Liver (tissue), 9 donors: ENCODE measurements around the gene TTC28. TPM values are rescaled to one million over a fixed set of nuclear protein-coding genes. Genes with fewer than 3 reads are reported as not detected.
A peak's percentile ranks its signal among the peaks of the same experiment; 100 is the strongest.

Source experiments
- DNase-seq: peaks from one replicate; pipeline ENCODE4 v3.0.0-alpha.2; 2017; ENCODE audit warnings: low spot score
- H3K27ac ChIP-seq, 2 donors: one replicate each; pipeline ENCODE4 v1.7.0; 2013; ENCODE audit warnings: inconsistent platforms in 2 of 2, low read length in 2 of 2, control low read depth in 1 of 2, low read depth in 1 of 2, mild to moderate bottlenecking in 1 of 2
- H3K27me3 ChIP-seq, 4 donors: one replicate each; pipeline versions ENCODE4 v1.6.1 to v1.7.0; 2013; ENCODE audit warnings: low read length in 3 of 4, inconsistent platforms in 1 of 4, mild to moderate bottlenecking in 1 of 4, moderate library complexity in 1 of 4; ENCODE audit not compliant: control insufficient read depth in 4 of 4, insufficient read depth in 4 of 4
- H3K36me3 ChIP-seq, 4 donors: one replicate each; pipeline versions ENCODE4 v1.6.1 to v1.7.0; 2013; ENCODE audit warnings: low read length in 3 of 4, mild to moderate bottlenecking in 3 of 4, low read depth in 1 of 4, moderate library complexity in 1 of 4; ENCODE audit not compliant: control insufficient read depth in 4 of 4, insufficient read depth in 3 of 4
- H3K4me1 ChIP-seq, 4 donors: one replicate each; pipeline versions ENCODE4 v1.6.1 to v1.7.0; 2013; ENCODE audit warnings: low read length in 3 of 4, mild to moderate bottlenecking in 3 of 4, moderate library complexity in 1 of 4; ENCODE audit not compliant: control insufficient read depth in 4 of 4, insufficient read depth in 4 of 4
- H3K4me3 ChIP-seq, 3 donors: one replicate each; pipeline versions ENCODE4 v1.6.1 to v1.7.0; 2013; ENCODE audit warnings: low read length in 3 of 3, control low read depth in 1 of 3, low read depth in 1 of 3, mild to moderate bottlenecking in 1 of 3
- H3K9ac ChIP-seq, 2 donors: one replicate each; pipeline ENCODE4 v1.7.0; 2013; ENCODE audit warnings: low read length in 2 of 2, mild to moderate bottlenecking in 2 of 2, moderate library complexity in 2 of 2, control low read depth in 1 of 2, low read depth in 1 of 2
- H3K9me3 ChIP-seq, 4 donors: one replicate each; pipeline versions ENCODE4 v1.6.1 to v1.7.0; 2013; ENCODE audit warnings: low read length in 3 of 4; ENCODE audit not compliant: control insufficient read depth in 4 of 4
- EGR1 ChIP-seq, 2 donors: IDR thresholded peaks; 2 replicates each; pipeline ENCODE4 v1.6.1; 2016 to 2018; ENCODE audit warnings: antibody characterized with exemption in 2 of 2, low read depth in 2 of 2
- FOXA1 ChIP-seq: IDR thresholded peaks from 2 replicates; pipeline ENCODE4 v1.6.1; 2016; ENCODE audit warnings: antibody characterized with exemption
- FOXA2 ChIP-seq: IDR thresholded peaks from 2 replicates; pipeline ENCODE4 v1.6.1; 2016; ENCODE audit warnings: antibody characterized with exemption
- GABPA ChIP-seq, 2 donors: IDR thresholded peaks in 1 of 2; conservative IDR thresholded peaks in 1 of 2; 2 replicates each; pipeline ENCODE4 v1.6.1; 2016; ENCODE audit warnings: antibody characterized with exemption in 2 of 2, mild to moderate bottlenecking in 1 of 2, moderate library complexity in 1 of 2
- HNF4A ChIP-seq, 2 donors: conservative IDR thresholded peaks; 2 replicates each; pipeline ENCODE4 v1.6.1; 2016; ENCODE audit warnings: antibody characterized with exemption in 2 of 2, mild to moderate bottlenecking in 2 of 2
- HNF4G ChIP-seq: IDR thresholded peaks from 2 replicates; pipeline ENCODE4 v1.6.1; 2016; ENCODE audit warnings: antibody characterized with exemption
- JUND ChIP-seq, 2 donors: IDR thresholded peaks; 2 replicates each; pipeline ENCODE4 v1.6.1; 2016; ENCODE audit warnings: antibody characterized with exemption in 2 of 2
- NR2F2 ChIP-seq: IDR thresholded peaks from 2 replicates; pipeline ENCODE4 v1.6.1; 2016; ENCODE audit warnings: antibody characterized with exemption
- RAD21 ChIP-seq, 2 donors: IDR thresholded peaks; 2 replicates each; pipeline ENCODE4 v1.6.1; 2016; ENCODE audit warnings: antibody characterized with exemption in 2 of 2, mild to moderate bottlenecking in 2 of 2
- RXRA ChIP-seq, 2 donors: IDR thresholded peaks; 2 replicates each; pipeline ENCODE4 v1.6.1; 2017 to 2018; ENCODE audit warnings: antibody characterized with exemption in 2 of 2, mild to moderate bottlenecking in 1 of 2
- SP1 ChIP-seq: IDR thresholded peaks from 2 replicates; pipeline ENCODE4 v1.6.1; 2018; ENCODE audit warnings: antibody characterized with exemption, mild to moderate bottlenecking
- TAF1 ChIP-seq: conservative IDR thresholded peaks from 2 replicates; pipeline ENCODE4 v1.6.1; 2016; ENCODE audit warnings: antibody characterized with exemption, mild to moderate bottlenecking
- YY1 ChIP-seq: IDR thresholded peaks from 2 replicates; pipeline ENCODE4 v1.6.1; 2016; ENCODE audit warnings: antibody characterized with exemption, mild to moderate bottlenecking
- WGBS: extraction: QIAGEN DNeasy Blood & Tissue Kit; methylation state at CpG from one replicate; pipeline ENCODE4 v1.1.7; 2013; 5-methylcytosine and 5-hydroxymethylcytosine counted together
- polyA plus RNA-seq, 2 donors: library from polyadenylated mRNA; stranded (reverse) in 1 of 2; unstranded in 1 of 2; fragments of 200-250 nt in 1 of 2; fragments of >200 nt in 1 of 2; fragmentation: Nextera tagmentation in 1 of 2; extraction: Ambion mirVana in 1 of 2; gene quantifications; one replicate each; pipeline versions ENCODE4 v1.2.1 to v1.2.3, GENCODE V29; 2013 to 2015
- total RNA-seq, 2 donors: library from RNA; depleted of rRNA; stranded (reverse); fragments of >200 nt; gene quantifications; one replicate each; pipeline ENCODE4 v1.2.3, GENCODE V29; 2014
- TF ChIP-seq, protein P1 (sequence below): IDR thresholded peaks from 2 replicates; pipeline ENCODE4 v1.6.1; 2016; ENCODE audit warnings: antibody characterized with exemption
- TF ChIP-seq, protein P2 (sequence below): IDR thresholded peaks from 2 replicates; pipeline ENCODE4 v1.6.1; 2016; ENCODE audit warnings: antibody characterized with exemption
- TF ChIP-seq, protein P3 (sequence below): IDR thresholded peaks from 2 replicates; pipeline ENCODE4 v1.6.1; 2016; ENCODE audit warnings: antibody characterized with exemption
- TF ChIP-seq, protein P4 (sequence below): IDR thresholded peaks from 2 replicates; pipeline ENCODE4 v1.6.1; 2016; ENCODE audit warnings: antibody characterized with exemption, mild to moderate bottlenecking
- TF ChIP-seq, protein P5 (sequence below): fragments of 150-350 bp; IDR thresholded peaks from 2 replicates; pipeline ENCODE4 v1.5.1; 2017; ENCODE audit warnings: improper control_type of control experiment, low read depth, low read length; ENCODE audit not compliant: missing input control
- donor health status: healthy.
- donor health status: healthy.
- donor health status: healthy.
- donor health status: healthy.
- donor health status: healthy.

TTC28 gene
- total and polyA plus RNA-seq, 4 donors = 4.2 to 19.4 (median 5.9) TPM

DNA sequence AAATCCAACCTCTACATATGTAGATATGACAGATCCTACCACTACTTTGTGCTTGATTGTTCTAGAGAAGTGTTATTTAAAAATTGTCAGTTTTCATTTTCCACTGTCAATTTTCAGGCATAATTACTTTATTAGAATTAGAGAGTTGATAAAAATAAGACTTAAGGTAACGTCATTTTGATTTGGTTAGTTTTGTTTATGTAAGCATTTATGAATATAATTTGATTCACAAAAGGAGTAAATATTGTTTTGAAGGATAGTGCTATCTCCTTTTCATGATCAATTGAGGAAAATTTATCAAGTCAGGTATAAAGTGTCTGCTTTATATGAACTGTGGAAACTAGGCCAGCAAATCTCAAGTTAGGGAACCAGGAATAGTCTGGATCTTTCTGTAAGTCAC is 718.0 kb downstream of the TTC28 start:
- H3K4me1 ChIP-seq = peaks cover 4 to 48% (median 43%) of the 10 kb centered on the region in 4 donors
- 21% methylated on average over 1 of the region's 1 CpG for WGBS
- no peak for DNase-seq

DNA sequence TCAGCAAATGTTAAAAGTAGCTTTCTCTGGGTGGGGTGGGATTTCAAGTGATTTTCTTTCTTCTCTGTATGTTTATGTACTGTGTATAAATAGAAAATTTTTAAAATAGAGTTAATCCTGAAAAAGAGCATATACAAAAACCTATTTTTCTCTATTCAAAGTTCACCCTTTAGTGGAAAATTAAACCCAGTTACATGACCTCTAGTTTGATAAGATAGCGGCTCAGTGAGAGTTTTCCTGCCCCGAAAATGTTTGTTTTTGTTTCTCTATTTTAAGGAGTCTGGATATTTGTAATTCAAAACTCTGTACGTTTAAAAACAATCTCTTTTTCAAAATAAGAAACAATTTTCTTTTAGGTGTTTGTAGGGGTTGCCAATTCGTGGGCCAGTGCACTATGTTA is 718.5 kb downstream of the TTC28 start:
- Histone ChIP-seq H3K4me1 (peaks cover 4 to 48% (median 43%) of the 10 kb centered on the region in 4 donors), H3K4me3 (no peak overlapping the region)
- 27% methylated on average over 4 of the region's 4 CpGs for WGBS

More for the DNA sequence above, 718.0 kb downstream of the TTC28 start:
- no peaks in the 10 kb centered on the region for H3K27me3 ChIP-seq
- no peak overlapping the region for H3K4me3 ChIP-seq
- H3K9me3 ChIP-seq = no peaks in the 10 kb centered on the region
- peak overlapping the region; percentile 83 to 90 for H3K27ac ChIP-seq
- H3K36me3 ChIP-seq = no peaks in the 10 kb centered on the region
- TF ChIP-seq JUND (IDR thresholded peaks at IDR 0.05) = no peak
- TF ChIP-seq, protein P1, sequence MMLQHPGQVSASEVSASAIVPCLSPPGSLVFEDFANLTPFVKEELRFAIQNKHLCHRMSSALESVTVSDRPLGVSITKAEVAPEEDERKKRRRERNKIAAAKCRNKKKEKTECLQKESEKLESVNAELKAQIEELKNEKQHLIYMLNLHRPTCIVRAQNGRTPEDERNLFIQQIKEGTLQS = no peak
- TF ChIP-seq, protein P2, sequence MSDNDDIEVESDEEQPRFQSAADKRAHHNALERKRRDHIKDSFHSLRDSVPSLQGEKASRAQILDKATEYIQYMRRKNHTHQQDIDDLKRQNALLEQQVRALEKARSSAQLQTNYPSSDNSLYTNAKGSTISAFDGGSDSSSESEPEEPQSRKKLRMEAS = no peak
- H3K9ac ChIP-seq = peak overlapping the region; percentile 35 to 85

More for the DNA sequence above, 718.5 kb downstream of the TTC28 start:
- peak overlapping the region; percentile 35 to 85 for H3K9ac ChIP-seq
- no peaks in the 10 kb centered on the region for H3K36me3 ChIP-seq
- H3K9me3 ChIP-seq = no peaks in the 10 kb centered on the region
- peak; percentile 41 to 64 for TF ChIP-seq HNF4A (conservative IDR thresholded peaks at IDR 0.05)
- TF ChIP-seq, protein P3, sequence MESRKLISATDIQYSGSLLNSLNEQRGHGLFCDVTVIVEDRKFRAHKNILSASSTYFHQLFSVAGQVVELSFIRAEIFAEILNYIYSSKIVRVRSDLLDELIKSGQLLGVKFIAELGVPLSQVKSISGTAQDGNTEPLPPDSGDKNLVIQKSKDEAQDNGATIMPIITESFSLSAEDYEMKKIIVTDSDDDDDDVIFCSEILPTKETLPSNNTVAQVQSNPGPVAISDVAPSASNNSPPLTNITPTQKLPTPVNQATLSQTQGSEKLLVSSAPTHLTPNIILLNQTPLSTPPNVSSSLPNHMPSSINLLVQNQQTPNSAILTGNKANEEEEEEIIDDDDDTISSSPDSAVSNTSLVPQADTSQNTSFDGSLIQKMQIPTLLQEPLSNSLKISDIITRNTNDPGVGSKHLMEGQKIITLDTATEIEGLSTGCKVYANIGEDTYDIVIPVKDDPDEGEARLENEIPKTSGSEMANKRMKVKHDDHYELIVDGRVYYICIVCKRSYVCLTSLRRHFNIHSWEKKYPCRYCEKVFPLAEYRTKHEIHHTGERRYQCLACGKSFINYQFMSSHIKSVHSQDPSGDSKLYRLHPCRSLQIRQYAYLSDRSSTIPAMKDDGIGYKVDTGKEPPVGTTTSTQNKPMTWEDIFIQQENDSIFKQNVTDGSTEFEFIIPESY = peak; percentile 16
- no peak for TF ChIP-seq RAD21 (IDR thresholded peaks at IDR 0.05)
- TF ChIP-seq, protein P2 = no peak
- no peak for TF ChIP-seq FOXA2
- TF ChIP-seq GABPA (IDR thresholded peaks at IDR 0.05 in 1 of 2, conservative IDR thresholded peaks at IDR 0.05 in 1 of 2) = no peak
- peak; percentile 54 to 77 for TF ChIP-seq RXRA (IDR thresholded peaks at IDR 0.05)
- no peak for TF ChIP-seq HNF4G
- peak in 1 of 2 donors; percentile 18 for TF ChIP-seq JUND (IDR thresholded peaks at IDR 0.05)
- TF ChIP-seq, protein P4, sequence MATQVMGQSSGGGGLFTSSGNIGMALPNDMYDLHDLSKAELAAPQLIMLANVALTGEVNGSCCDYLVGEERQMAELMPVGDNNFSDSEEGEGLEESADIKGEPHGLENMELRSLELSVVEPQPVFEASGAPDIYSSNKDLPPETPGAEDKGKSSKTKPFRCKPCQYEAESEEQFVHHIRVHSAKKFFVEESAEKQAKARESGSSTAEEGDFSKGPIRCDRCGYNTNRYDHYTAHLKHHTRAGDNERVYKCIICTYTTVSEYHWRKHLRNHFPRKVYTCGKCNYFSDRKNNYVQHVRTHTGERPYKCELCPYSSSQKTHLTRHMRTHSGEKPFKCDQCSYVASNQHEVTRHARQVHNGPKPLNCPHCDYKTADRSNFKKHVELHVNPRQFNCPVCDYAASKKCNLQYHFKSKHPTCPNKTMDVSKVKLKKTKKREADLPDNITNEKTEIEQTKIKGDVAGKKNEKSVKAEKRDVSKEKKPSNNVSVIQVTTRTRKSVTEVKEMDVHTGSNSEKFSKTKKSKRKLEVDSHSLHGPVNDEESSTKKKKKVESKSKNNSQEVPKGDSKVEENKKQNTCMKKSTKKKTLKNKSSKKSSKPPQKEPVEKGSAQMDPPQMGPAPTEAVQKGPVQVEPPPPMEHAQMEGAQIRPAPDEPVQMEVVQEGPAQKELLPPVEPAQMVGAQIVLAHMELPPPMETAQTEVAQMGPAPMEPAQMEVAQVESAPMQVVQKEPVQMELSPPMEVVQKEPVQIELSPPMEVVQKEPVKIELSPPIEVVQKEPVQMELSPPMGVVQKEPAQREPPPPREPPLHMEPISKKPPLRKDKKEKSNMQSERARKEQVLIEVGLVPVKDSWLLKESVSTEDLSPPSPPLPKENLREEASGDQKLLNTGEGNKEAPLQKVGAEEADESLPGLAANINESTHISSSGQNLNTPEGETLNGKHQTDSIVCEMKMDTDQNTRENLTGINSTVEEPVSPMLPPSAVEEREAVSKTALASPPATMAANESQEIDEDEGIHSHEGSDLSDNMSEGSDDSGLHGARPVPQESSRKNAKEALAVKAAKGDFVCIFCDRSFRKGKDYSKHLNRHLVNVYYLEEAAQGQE = peak; percentile 40
- TF ChIP-seq, protein P1 = no peak
- peak; percentile 31 for TF ChIP-seq SP1
- TF ChIP-seq EGR1 (IDR thresholded peaks at IDR 0.05; ENCODE audit: low read depth in 2 of 2) = peak in 1 of 2 donors; percentile 17
- TF ChIP-seq TAF1 = no peak
- TF ChIP-seq YY1 = no peak
- TF ChIP-seq, protein P5, sequence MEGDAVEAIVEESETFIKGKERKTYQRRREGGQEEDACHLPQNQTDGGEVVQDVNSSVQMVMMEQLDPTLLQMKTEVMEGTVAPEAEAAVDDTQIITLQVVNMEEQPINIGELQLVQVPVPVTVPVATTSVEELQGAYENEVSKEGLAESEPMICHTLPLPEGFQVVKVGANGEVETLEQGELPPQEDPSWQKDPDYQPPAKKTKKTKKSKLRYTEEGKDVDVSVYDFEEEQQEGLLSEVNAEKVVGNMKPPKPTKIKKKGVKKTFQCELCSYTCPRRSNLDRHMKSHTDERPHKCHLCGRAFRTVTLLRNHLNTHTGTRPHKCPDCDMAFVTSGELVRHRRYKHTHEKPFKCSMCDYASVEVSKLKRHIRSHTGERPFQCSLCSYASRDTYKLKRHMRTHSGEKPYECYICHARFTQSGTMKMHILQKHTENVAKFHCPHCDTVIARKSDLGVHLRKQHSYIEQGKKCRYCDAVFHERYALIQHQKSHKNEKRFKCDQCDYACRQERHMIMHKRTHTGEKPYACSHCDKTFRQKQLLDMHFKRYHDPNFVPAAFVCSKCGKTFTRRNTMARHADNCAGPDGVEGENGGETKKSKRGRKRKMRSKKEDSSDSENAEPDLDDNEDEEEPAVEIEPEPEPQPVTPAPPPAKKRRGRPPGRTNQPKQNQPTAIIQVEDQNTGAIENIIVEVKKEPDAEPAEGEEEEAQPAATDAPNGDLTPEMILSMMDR = no peak
- TF ChIP-seq NR2F2 = peak; percentile 45
- no peak for TF ChIP-seq FOXA1
- H3K27ac ChIP-seq = peak overlapping the region; percentile 83 to 90
- no peak for DNase-seq
- H3K27me3 ChIP-seq = no peaks in the 10 kb centered on the region
